Measurements from ENCODE around the gene ZRSR2.
A peak's percentile ranks its signal among the peaks of the same experiment; 100 is the strongest.
"Not testable (repeated sequence)": the region's sequence is repeated elsewhere in the genome, so short reads cannot be mapped to it uniquely, and the experiment has no call there.

ZRSR2 gene, protein sequence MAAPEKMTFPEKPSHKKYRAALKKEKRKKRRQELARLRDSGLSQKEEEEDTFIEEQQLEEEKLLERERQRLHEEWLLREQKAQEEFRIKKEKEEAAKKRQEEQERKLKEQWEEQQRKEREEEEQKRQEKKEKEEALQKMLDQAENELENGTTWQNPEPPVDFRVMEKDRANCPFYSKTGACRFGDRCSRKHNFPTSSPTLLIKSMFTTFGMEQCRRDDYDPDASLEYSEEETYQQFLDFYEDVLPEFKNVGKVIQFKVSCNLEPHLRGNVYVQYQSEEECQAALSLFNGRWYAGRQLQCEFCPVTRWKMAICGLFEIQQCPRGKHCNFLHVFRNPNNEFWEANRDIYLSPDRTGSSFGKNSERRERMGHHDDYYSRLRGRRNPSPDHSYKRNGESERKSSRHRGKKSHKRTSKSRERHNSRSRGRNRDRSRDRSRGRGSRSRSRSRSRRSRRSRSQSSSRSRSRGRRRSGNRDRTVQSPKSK

DNA sequence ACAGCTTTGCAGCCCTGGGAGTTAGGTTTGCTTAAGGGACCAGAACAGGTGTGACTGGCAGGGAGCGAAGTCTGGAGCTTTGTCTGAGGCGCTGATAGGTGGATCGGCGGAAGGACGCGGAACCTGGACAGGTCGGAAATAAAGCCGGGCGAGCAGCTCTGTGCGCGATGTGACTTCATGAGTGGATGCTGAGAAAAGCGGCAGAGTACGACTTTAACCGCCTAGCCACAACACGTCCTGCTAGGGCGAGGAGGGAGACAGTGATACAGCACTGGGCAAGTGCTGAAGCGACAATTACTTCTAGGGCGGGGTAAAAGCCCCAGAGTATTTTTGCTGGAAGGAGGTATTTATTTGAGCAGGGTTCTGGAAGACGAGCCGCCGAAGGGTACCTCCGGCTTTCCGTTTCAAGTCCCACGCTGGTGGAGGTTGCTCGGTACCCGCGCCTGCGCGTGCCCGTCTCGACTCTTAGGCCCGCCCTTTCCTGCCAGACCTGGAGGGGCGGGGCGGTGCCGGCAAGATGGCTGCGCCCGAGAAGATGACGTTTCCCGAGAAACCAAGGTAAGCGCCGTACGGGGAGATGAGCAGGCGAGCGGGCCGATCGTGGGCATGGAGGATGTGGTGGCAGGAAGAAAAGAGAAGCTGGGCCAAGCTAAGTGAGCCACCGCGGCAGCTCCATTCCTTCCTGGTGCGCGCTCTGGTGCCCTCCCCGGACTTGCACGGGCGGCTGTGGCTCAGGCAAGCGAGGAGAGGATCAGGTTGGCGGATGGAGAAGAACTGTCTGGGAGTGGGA lies at the start of gene ZRSR2:
TSS of gene ZRSR2 (plus strand) at position 506 of the 790 bp plus-strand sequence. CDS start at position 518, 12 bp downstream.
- Histone ChIP-seq H3K9me3 (ENCODE audit: control insufficient read depth, insufficient read depth, low read length) (no peaks in the 10 kb centered on the region), H3K4me3 (ENCODE audit: low read length) (peak within 1 kb of the TSS; percentile 96; the same call in 1 of the 2 replicates), H3K36me3 (ENCODE audit: control insufficient read depth, insufficient read depth, low read length) (no peaks in the 10 kb centered on the region), H3K27me3 (ENCODE audit: control insufficient read depth, insufficient read depth, low read length) (no peaks in the 10 kb centered on the region), H3K4me1 (ENCODE audit: control insufficient read depth, insufficient read depth, low read length) (no peaks in the 10 kb centered on the region), H3K27ac (ENCODE audit: low read length) (no peak within 1 kb of the TSS)
- DNase-seq (ENCODE audit: low read depth, low spot score), result no peak
- WGBS (ENCODE audit: insufficient coverage, insufficient read length), result no CpG with 5 or more reads among the region's 55 CpGs

DNA sequence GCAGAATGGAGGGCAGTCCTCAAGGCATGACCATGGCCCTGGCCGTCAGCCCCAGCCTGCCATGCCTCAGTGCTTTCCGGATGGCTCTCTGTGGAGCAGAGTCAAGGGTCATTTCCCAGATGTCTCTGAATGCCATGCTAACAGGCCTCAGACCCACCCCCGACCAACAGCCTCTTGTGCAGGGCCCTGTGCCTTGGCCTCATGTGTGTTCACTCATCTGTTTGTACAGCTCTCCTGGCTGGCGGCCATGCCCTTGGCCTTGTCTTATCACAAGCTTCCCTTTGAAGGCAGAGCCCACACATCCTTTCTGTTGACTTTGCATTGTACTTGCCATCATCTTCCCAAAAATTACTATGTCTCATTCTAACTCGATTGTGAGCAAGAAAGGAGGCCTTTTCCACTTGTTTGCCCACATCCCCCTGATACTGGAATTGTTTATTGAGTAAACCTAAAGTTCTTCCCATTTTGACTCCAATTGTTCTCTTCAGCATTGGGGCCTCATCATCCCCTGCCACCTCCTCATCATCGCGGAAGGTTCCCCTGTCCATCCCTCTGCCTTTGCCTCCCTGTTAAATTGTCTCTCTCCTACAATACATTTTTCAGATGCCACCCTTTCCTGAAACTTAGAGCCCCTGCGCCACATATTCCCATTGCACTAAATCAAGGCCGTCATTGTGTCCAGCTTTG lies 46.0 kb upstream of the ZRSR2 start:
- H3K36me3 ChIP-seq (ENCODE audit: control insufficient read depth, insufficient read depth, low read length), result no peaks in the 10 kb centered on the region
- no peak for DNase-seq (ENCODE audit: low read depth, low spot score)
- no peak overlapping the region for H3K27ac ChIP-seq (ENCODE audit: low read length)
- no peaks in the 10 kb centered on the region for H3K9me3 ChIP-seq (ENCODE audit: control insufficient read depth, insufficient read depth, low read length)
- no peaks in the 10 kb centered on the region for H3K27me3 ChIP-seq (ENCODE audit: control insufficient read depth, insufficient read depth, low read length)
- H3K4me3 ChIP-seq (ENCODE audit: low read length), result no peak overlapping the region
- H3K4me1 ChIP-seq (ENCODE audit: control insufficient read depth, insufficient read depth, low read length), result no peaks in the 10 kb centered on the region
- no CpG with 5 or more reads among the region's 9 CpGs for WGBS (ENCODE audit: insufficient coverage, insufficient read length)

DNA sequence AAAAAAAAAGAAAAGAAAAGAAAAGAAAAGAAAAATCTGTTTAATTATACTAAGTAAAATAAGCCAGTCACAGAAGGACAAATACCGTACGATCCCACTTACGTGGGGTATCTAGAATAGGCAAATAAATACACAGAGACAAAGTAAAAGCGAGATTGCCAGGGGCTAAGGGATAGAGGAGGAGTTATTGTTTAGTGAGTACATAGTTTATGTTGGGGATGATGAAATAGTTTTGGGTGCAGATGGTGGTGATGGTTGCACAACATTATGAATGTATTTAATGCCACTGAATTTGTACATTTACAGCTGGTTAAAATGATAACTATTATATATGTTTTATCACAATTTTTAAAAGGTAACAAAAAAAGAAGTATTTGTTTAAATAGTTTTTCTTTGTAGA lies 45.1 kb upstream of the ZRSR2 start:
- no CpG with 5 or more reads among the region's 4 CpGs for WGBS (ENCODE audit: insufficient coverage, insufficient read length)
- no peaks in the 10 kb centered on the region for H3K9me3 ChIP-seq (ENCODE audit: control insufficient read depth, insufficient read depth, low read length)
- H3K27me3 ChIP-seq (ENCODE audit: control insufficient read depth, insufficient read depth, low read length), result no peaks in the 10 kb centered on the region
- H3K36me3 ChIP-seq (ENCODE audit: control insufficient read depth, insufficient read depth, low read length), result no peaks in the 10 kb centered on the region
- H3K4me3 ChIP-seq (ENCODE audit: low read length), result no peak overlapping the region
- H3K4me1 ChIP-seq (ENCODE audit: control insufficient read depth, insufficient read depth, low read length), result no peaks in the 10 kb centered on the region
- no peak for DNase-seq (ENCODE audit: low read depth, low spot score)
- H3K27ac ChIP-seq (ENCODE audit: low read length), result no peak overlapping the region

DNA sequence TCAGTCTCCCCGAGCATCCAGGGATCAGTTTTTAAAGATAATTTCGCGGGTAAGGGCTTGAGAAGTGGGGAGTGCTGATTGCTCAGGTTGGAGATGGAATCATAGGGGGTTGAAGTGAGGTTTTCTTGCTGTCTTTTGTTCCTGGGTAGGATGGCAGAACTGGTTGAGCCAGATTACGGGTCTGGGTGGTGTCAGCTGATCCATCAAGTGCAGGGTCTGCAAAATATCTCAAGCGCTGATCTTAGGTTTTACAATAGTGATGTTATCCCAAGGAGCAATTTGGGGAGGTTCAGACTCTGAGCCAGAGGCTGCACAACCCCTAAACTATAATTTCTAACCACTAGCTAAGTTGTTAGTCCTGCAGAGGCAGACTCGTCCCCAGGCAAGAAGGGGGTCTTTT lies 43.6 kb upstream of the ZRSR2 start:
- no CpG with 5 or more reads among the region's 6 CpGs for WGBS (ENCODE audit: insufficient coverage, insufficient read length)
- not testable (repeated sequence) for H3K4me3 ChIP-seq (ENCODE audit: low read length); DNase-seq (ENCODE audit: low read depth, low spot score); H3K36me3 ChIP-seq (ENCODE audit: control insufficient read depth, insufficient read depth, low read length); H3K27me3 ChIP-seq (ENCODE audit: control insufficient read depth, insufficient read depth, low read length); H3K4me1 ChIP-seq (ENCODE audit: control insufficient read depth, insufficient read depth, low read length); H3K27ac ChIP-seq (ENCODE audit: low read length); H3K9me3 ChIP-seq (ENCODE audit: control insufficient read depth, insufficient read depth, low read length)

DNA sequence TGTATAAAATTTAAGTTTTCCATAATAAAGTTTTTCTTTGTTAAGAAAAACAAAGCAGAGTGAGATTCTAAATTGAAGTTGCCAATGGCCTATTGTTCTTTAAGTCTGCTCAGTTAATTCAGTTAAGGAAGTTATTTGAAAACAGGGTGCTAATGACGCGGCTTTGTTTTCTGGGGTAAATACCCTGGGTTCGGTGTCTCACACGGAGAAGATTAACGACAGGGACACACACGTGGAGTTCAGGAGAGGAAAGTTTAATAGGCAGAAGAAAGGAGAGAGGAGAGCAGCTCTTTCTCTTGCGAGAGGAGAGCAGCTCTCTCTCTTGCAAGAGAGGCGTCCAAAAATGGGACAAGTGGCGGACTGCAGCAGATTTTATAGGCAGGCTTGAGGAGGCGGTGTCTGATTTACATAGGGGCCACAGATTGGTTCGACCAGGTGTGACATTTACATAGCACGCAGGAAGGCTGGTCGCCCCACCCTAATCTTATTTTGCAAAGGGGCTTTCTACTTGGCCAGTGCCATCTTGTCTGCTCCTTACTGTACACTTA lies 42.6 kb upstream of the ZRSR2 start:
- H3K4me3 ChIP-seq (ENCODE audit: low read length), result no peak overlapping the region
- no CpG with 5 or more reads among the region's 13 CpGs for WGBS (ENCODE audit: insufficient coverage, insufficient read length)
- 0 out of 2 replicates have a peak, but pooled peaks cover 2% of the 10 kb centered on the region for H3K4me1 ChIP-seq (ENCODE audit: control insufficient read depth, insufficient read depth, low read length)
- no peaks in the 10 kb centered on the region for H3K9me3 ChIP-seq (ENCODE audit: control insufficient read depth, insufficient read depth, low read length)
- no peaks in the 10 kb centered on the region for H3K36me3 ChIP-seq (ENCODE audit: control insufficient read depth, insufficient read depth, low read length)
- no peak overlapping the region for H3K27ac ChIP-seq (ENCODE audit: low read length)
- no peak for DNase-seq (ENCODE audit: low read depth, low spot score)
- no peaks in the 10 kb centered on the region for H3K27me3 ChIP-seq (ENCODE audit: control insufficient read depth, insufficient read depth, low read length)

DNA sequence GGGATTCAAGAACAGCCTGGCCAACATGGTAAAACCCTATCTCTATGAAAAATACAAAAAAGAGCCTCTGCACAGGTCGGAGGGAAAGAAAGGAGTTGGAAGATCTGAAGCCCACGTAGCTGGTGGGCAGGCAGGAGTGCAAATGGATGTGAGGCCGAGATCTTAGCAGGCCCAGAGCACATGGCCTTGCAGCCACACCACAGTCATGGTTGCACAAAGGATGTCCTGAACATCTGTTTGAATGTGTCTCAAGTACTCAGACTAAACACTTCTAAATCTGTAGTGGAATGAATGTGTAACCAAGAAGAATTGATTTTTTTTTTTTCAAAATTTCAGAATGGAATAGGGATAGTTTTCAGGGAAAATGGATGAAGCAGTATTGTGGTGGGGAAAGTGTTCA lies 41.4 kb upstream of the ZRSR2 start:
- no peak for DNase-seq (ENCODE audit: low read depth, low spot score)
- no peak overlapping the region for H3K27ac ChIP-seq (ENCODE audit: low read length)
- H3K4me1 ChIP-seq (ENCODE audit: control insufficient read depth, insufficient read depth, low read length), result 0 out of 2 replicates have a peak, but pooled peaks cover 2% of the 10 kb centered on the region
- no CpG with 5 or more reads among the region's 3 CpGs for WGBS (ENCODE audit: insufficient coverage, insufficient read length)
- H3K9me3 ChIP-seq (ENCODE audit: control insufficient read depth, insufficient read depth, low read length), result no peaks in the 10 kb centered on the region
- H3K27me3 ChIP-seq (ENCODE audit: control insufficient read depth, insufficient read depth, low read length), result no peaks in the 10 kb centered on the region
- no peaks in the 10 kb centered on the region for H3K36me3 ChIP-seq (ENCODE audit: control insufficient read depth, insufficient read depth, low read length)
- H3K4me3 ChIP-seq (ENCODE audit: low read length), result no peak overlapping the region

DNA sequence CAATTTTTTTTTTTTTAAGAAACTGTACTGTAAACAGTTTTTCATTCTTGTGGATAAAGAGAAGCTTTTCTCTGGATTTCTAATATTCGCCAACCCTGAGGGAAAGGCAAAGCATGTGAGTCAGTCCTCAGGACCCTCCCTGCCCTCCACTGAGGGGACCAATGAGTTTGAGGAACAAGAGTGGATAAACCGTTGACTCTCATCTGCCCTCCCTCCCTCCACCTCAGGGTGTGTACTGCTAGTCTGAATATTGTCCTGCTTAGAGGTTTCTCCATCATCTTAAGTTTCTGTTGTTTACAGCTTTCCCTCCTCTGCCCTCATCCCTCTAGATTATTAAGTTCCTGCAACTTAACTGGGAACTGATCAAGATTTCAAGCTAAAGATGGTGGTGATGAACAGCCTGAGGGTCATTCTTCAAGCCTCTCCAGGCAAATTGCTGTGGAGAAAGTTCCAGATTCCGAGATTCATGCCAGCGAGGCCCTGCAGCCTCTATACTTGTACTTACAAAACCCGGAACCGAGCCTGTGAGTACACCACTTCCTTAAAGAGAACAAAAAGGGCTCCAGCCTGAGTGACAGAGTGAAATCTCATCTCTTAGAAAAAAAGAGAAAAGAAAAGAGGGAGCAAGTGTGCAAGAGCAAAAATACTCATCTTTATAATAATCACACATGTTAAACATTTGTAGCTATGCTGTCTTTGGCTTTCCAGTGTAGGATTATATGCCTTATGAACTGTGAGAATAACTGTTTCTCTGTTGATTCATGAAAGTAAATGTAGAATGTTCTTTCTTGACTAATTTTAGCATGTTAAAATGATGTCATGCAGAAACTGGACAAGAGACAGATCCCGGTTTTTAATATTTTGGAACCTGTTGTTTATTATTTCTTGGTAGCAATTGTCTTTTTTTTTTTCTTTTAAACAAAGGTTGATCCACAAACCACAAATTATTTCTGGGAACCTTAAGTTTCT lies 40.4 kb upstream of the ZRSR2 start:
- Histone ChIP-seq H3K36me3 (ENCODE audit: control insufficient read depth, insufficient read depth, low read length) (no peaks in the 10 kb centered on the region), H3K9me3 (ENCODE audit: control insufficient read depth, insufficient read depth, low read length) (no peaks in the 10 kb centered on the region), H3K4me1 (ENCODE audit: control insufficient read depth, insufficient read depth, low read length) (0 out of 2 replicates have a peak, but pooled peaks cover 2% of the 10 kb centered on the region), H3K27me3 (ENCODE audit: control insufficient read depth, insufficient read depth, low read length) (no peaks in the 10 kb centered on the region), H3K27ac (ENCODE audit: low read length) (no peak overlapping the region), H3K4me3 (ENCODE audit: low read length) (no peak overlapping the region)
- DNase-seq (ENCODE audit: low read depth, low spot score), result no peak
- WGBS (ENCODE audit: insufficient coverage, insufficient read length), result no CpG with 5 or more reads among the region's 7 CpGs

DNA sequence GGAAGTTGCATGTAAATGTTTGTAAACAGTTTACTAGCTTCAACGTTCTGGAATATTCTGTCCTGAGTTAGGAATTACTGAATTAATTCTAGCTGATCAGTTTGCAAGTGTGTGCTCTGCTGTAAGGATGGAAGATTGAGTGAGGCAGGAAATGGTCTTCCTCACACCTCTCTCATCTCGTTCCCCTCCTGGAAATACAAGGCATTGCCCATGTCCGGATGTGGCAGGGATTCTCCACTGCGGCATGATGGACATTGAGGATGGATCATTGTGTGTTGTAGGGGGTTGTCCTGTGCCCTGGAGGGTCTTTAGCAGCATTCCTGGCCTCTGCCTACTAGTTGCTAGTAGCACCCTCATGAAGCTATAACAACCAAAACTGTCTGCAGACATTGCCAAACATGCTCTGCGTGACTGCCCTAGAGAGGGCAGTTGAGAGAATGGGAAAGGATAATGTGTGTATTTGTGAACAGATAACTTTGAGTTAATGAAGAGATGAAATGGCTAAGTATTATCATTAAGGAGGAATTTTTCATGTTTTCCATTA lies 39.6 kb upstream of the ZRSR2 start:
- Histone ChIP-seq H3K4me3 (ENCODE audit: low read length) (no peak overlapping the region), H3K9me3 (ENCODE audit: control insufficient read depth, insufficient read depth, low read length) (no peaks in the 10 kb centered on the region), H3K4me1 (ENCODE audit: control insufficient read depth, insufficient read depth, low read length) (0 out of 2 replicates have a peak, but pooled peaks cover 2% of the 10 kb centered on the region), H3K27ac (ENCODE audit: low read length) (no peak overlapping the region), H3K27me3 (ENCODE audit: control insufficient read depth, insufficient read depth, low read length) (no peaks in the 10 kb centered on the region), H3K36me3 (ENCODE audit: control insufficient read depth, insufficient read depth, low read length) (no peaks in the 10 kb centered on the region)
- no peak for DNase-seq (ENCODE audit: low read depth, low spot score)
- WGBS (ENCODE audit: insufficient coverage, insufficient read length), result no CpG with 5 or more reads among the region's 5 CpGs

DNA sequence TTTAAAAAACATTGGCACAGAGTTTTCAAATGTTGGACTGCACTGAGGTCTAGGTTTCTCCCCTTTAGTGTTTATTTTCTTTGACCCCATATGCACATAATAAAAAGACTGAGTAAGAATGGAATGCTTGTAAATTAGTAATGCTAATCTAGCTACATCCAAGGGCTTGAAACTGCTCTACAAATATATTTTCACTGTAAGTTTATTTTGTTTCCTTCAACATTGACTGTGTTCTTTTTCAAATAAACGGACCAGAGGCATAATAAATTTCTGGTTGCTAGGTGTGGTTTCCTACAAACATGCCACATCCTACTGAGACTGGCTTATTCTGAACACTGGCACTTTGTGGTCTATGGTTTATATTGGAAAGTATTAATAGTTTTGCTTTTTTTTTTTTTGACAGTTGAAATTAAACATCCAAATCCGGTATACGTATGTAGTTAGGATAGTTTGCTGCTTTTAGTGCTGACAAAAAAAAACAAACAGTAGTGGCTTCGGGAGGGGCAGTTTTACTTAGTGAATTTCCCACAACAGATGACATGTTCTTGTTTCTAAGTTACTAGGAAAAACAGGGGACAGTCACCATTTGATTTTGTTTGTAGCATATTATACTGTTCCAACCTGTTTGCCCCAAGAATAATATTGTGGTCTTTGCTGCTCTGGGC lies 39.0 kb upstream of the ZRSR2 start:
- Histone ChIP-seq H3K36me3 (ENCODE audit: control insufficient read depth, insufficient read depth, low read length) (no peaks in the 10 kb centered on the region), H3K27ac (ENCODE audit: low read length) (no peak overlapping the region), H3K27me3 (ENCODE audit: control insufficient read depth, insufficient read depth, low read length) (no peaks in the 10 kb centered on the region), H3K4me1 (ENCODE audit: control insufficient read depth, insufficient read depth, low read length) (0 out of 2 replicates have a peak, but pooled peaks cover 2% of the 10 kb centered on the region), H3K4me3 (ENCODE audit: low read length) (no peak overlapping the region), H3K9me3 (ENCODE audit: control insufficient read depth, insufficient read depth, low read length) (no peaks in the 10 kb centered on the region)
- no CpG with 5 or more reads among the region's 4 CpGs for WGBS (ENCODE audit: insufficient coverage, insufficient read length)
- no peak for DNase-seq (ENCODE audit: low read depth, low spot score)

All from iPS DF 6.9 (cell line).